ENCODE data around the gene PROS1.
"Not testable (repeated sequence)": the region's sequence is repeated elsewhere in the genome, so short reads cannot be mapped to it uniquely, and the experiment has no call there.

The PROS1 gene

GRCh38 chr3:93911206-93911605 lies 62.5 kb downstream of the PROS1 start:
- no peak overlapping the region for H3K27ac ChIP-seq
- TF ChIP-seq CTCF (IDR thresholded peaks at IDR 0.05) (no peak), ZFX (IDR thresholded peaks at IDR 0.05; ENCODE audit: borderline replicate concordance) (no peak)

- no peak overlapping the region for H3K27ac ChIP-seq
- TF ChIP-seq ZFX (IDR thresholded peaks at IDR 0.05; ENCODE audit: borderline replicate concordance) (no peak), CTCF (IDR thresholded peaks at IDR 0.05) (no peak)
Observed at GRCh38 chr3:93910097-93910496, 63.6 kb downstream of the PROS1 start.

- H3K27ac ChIP-seq: no peak overlapping the region
- TF ChIP-seq ZFX (IDR thresholded peaks at IDR 0.05; ENCODE audit: borderline replicate concordance): no peak
- no peak for TF ChIP-seq CTCF (IDR thresholded peaks at IDR 0.05)
Observed at GRCh38 chr3:93907132-93907531, 66.6 kb downstream of the PROS1 start.

GRCh38 chr3:93906245-93906644 lies 67.5 kb downstream of the PROS1 start:
- TF ChIP-seq ZFX (IDR thresholded peaks at IDR 0.05; ENCODE audit: borderline replicate concordance) (no peak), CTCF (IDR thresholded peaks at IDR 0.05) (no peak)
- H3K27ac ChIP-seq: no peak overlapping the region

GRCh38 chr3:93904568-93904967 lies 69.1 kb downstream of the PROS1 start:
- TF ChIP-seq ZFX (IDR thresholded peaks at IDR 0.05; ENCODE audit: borderline replicate concordance): no peak
- no peak for TF ChIP-seq CTCF (IDR thresholded peaks at IDR 0.05)
- H3K27ac ChIP-seq: no peak overlapping the region

- not testable (repeated sequence) for H3K27ac ChIP-seq
Observed at GRCh38 chr3:93878250-93879017, 95.3 kb downstream of the PROS1 start.

- H3K27ac ChIP-seq: not testable (repeated sequence)
Observed at GRCh38 chr3:93877427-93877826, 96.3 kb downstream of the PROS1 start.

- not testable (repeated sequence) for H3K27ac ChIP-seq
Observed at GRCh38 chr3:93873412-93873811, 100.3 kb downstream of the PROS1 start.

- TF ChIP-seq CTCF (IDR thresholded peaks at IDR 0.05) (no peak), ZFX (IDR thresholded peaks at IDR 0.05; ENCODE audit: borderline replicate concordance) (no peak)
- no peak overlapping the region for H3K27ac ChIP-seq
Observed at GRCh38 chr3:93867425-93867824, 106.3 kb downstream of the PROS1 start.

Measured in 22Rv1 (cell line).